Immature natural killer cell (primary cell): ENCODE data around the gene TBR1. TPM values are rescaled to one million over a fixed set of nuclear protein-coding genes. Genes with fewer than 3 reads are reported as not detected.

Source experiments
- DNase-seq, 3 donors: peaks; one replicate each; pipeline ENCODE4 v3.0.0; 2022; ENCODE audit warnings: mixed read lengths in 1 of 3
- H3K27ac Mint-ChIP-seq, 6 donors: one replicate each; pipeline ENCODE4 v1.8.0; 2020; ENCODE audit warnings: mixed read lengths in 6 of 6, mild to moderate bottlenecking in 5 of 6, inconsistent platforms in 4 of 6, moderate library complexity in 3 of 6
- H3K27me3 Mint-ChIP-seq, 3 donors: one replicate each; pipeline ENCODE4 v1.8.0; 2020 to 2021; ENCODE audit warnings: low read depth in 3 of 3, mild to moderate bottlenecking in 3 of 3, mixed read lengths in 3 of 3, moderate library complexity in 3 of 3, inconsistent platforms in 1 of 3
- H3K36me3 Mint-ChIP-seq, 3 donors: one replicate each; pipeline ENCODE4 v1.8.0; 2020; ENCODE audit warnings: mixed read lengths in 3 of 3, inconsistent platforms in 2 of 3, mild to moderate bottlenecking in 2 of 3
- H3K4me1 Mint-ChIP-seq, 2 donors: one replicate each; pipeline ENCODE4 v1.8.0; 2020; ENCODE audit warnings: inconsistent platforms in 2 of 2, mild to moderate bottlenecking in 2 of 2, mixed read lengths in 2 of 2, moderate library complexity in 1 of 2
- H3K4me3 Mint-ChIP-seq, 5 donors: one replicate each; pipeline ENCODE4 v1.8.0; 2020; ENCODE audit warnings: mild to moderate bottlenecking in 5 of 5, mixed read lengths in 5 of 5, inconsistent platforms in 3 of 5, moderate library complexity in 3 of 5
- H3K9me3 Mint-ChIP-seq, 6 donors: one replicate each; pipeline ENCODE4 v1.8.0; 2020; ENCODE audit warnings: mild to moderate bottlenecking in 6 of 6, mixed read lengths in 6 of 6, inconsistent platforms in 4 of 6, moderate library complexity in 3 of 6
- polyA plus RNA-seq, 3 donors: library from polyadenylated mRNA; unstranded; fragments of 300-500 nt; fragmentation: Illumina TruSeq; gene quantifications; one replicate each; pipeline ENCODE4 v1.2.3, GENCODE V29; 2021

TBR1 gene
- polyA plus RNA-seq, 3 donors from 2014 or later: not detected

DNA sequence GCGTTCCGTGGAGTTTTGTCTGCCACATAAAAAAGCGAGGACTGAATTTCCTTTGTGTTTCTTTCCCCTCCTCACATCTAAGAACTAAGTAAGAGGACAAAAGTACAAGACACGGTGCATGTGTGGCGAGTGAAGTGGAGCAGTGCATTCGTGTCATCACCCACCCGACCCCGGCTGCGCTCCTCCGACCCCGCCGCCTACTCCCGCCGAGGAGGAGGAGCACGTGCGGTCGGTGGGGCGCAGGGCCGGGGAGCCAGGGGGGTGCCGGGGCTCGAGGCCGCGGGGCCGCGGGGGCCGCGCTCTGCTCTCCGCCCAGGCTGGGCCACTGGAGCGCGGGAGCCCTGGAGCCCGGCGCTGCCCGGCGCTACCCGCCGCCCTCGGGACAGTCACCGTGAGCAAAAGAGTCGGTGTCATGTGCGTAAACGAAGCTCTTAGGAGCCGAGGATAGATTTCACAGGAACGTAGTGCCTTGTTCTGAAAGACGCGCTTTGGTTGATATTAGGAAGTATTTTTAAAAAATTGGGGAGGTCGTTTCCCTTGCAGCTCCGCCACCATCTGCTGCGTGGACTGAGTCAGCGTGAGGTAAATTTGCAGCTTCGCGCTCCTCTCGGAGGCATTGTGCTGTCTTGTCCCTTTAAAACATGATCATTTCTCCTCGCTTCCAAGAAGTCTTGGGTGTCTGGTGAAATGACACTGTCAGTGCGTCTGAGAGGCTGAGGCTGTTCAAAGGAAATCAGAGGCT lies 11.0 kb downstream of the TBR1 start:
- DNase-seq: no peak
- no peak overlapping the region for H3K27ac Mint-ChIP-seq
- H3K9me3 Mint-ChIP-seq: peaks cover 0 to 8% (median 2%) of the 10 kb centered on the region in 6 donors
- H3K4me3 Mint-ChIP-seq: peak overlapping the region; percentile 41 to 70 (median 60)
- peaks cover 0 to 6% (median 0%) of the 10 kb centered on the region in 3 donors for H3K36me3 Mint-ChIP-seq
- peaks cover 16 to 40% of the 10 kb centered on the region in 2 donors for H3K4me1 Mint-ChIP-seq
- peaks cover 27 to 56% (median 45%) of the 10 kb centered on the region in 3 donors for H3K27me3 Mint-ChIP-seq

DNA sequence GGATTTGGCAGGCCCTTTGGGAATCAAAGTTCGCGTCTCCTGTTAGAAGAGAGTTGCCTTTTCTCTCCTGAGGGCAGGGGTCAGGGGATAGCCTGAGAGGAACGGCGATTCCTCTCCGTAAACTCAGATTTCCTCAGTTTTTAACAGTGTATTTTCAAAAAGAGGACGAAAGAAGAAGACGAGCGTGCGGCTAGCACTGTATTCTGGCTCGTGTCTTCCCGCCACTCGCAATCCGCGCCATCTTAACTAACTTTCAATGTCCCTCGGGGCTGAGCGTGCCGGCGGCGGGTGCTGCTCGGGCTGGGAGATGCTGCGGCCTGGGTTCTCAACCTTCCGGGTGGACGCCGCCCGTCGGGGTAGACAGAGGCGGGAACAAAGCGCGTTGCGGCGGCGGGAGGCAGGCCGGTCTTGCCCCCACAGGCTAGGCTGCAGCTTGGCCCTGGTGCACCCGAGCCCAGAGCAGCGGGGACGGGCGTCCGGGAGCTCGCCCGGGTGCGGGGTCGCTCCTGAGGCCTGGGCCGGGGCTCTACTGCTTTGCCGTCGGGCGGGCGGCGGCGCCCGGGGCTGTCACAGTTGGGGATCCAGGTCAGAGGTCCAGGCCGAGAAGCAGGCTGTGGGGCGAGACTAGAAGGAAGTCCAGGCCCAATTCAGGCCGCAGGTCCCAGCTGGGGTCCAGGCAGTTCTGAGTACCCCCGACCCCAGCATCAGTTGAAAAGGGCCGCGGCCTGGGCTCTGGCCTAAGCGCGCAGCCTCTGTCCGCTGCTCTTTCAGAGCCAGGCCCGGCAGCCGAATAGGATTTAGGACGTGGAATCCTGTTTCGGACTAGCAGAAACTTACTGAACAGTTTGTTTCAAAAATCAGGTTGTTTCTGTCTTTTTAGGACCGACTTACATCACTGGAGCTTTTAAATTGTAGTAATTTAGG lies 11.8 kb downstream of the TBR1 start:
- peaks cover 25 to 52% (median 40%) of the 10 kb centered on the region in 3 donors for H3K27me3 Mint-ChIP-seq
- H3K9me3 Mint-ChIP-seq: peaks cover 0 to 8% (median 2%) of the 10 kb centered on the region in 6 donors

DNA sequence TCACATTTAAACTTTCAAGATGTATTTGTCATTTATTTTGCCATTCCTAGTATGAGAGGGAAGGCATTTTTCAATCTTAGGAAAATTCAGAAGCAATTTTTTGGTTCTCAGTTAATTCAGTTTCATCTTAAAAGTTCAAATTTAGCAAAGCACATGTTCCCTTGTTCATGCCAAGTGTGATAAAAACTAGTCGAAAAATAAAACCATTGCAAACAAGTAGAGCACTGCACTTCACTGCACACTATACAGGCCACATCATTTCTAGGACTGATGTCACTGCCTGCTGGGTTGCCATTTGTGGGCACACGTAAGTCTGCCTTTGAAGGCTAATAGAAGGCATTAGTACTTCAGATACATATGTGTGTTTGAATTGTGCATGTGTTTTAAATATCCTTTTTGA lies 14.3 kb downstream of the TBR1 start:
- no peak overlapping the region for H3K4me3 Mint-ChIP-seq

More for the DNA sequence above, 11.8 kb downstream of the TBR1 start:
- peaks cover 0 to 6% (median 0%) of the 10 kb centered on the region in 3 donors for H3K36me3 Mint-ChIP-seq
- H3K27ac Mint-ChIP-seq: no peak overlapping the region
- H3K4me1 Mint-ChIP-seq: peaks cover 16 to 35% of the 10 kb centered on the region in 2 donors
- H3K4me3 Mint-ChIP-seq: peak overlapping the region; percentile 41 to 70 (median 58)
- DNase-seq: no peak

DNA sequence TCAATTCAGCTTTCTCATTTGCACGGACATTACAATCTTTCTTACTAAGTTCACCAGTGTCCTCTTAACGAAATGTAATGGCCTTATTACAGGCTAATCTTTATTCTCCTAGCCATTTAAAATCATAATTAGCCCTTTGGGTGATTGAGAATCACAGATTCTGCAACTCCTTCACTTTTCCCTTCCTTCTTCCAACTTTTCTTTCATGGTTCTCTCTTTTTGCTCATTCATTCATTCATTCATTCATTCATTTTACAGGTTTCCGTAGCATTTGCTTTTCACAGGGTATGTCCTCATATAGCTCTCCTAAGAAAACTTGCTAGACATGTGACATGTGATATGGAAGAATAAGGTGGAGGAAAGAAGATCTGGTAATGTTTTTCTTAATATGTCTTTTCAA lies 16.0 kb downstream of the TBR1 start:
- no peak overlapping the region for H3K27ac Mint-ChIP-seq
- DNase-seq: no peak
- peaks cover 13 to 31% (median 31%) of the 10 kb centered on the region in 3 donors for H3K27me3 Mint-ChIP-seq
- peaks cover 0 to 5% (median 0%) of the 10 kb centered on the region in 6 donors for H3K9me3 Mint-ChIP-seq
- H3K36me3 Mint-ChIP-seq: peaks cover 0 to 3% (median 0%) of the 10 kb centered on the region in 3 donors
- H3K4me1 Mint-ChIP-seq: peaks cover 6 to 7% of the 10 kb centered on the region in 2 donors
- H3K4me3 Mint-ChIP-seq: no peak overlapping the region

More for the DNA sequence above, 14.3 kb downstream of the TBR1 start:
- H3K36me3 Mint-ChIP-seq: peaks cover 0 to 6% (median 3%) of the 10 kb centered on the region in 3 donors
- H3K27me3 Mint-ChIP-seq: peaks cover 15 to 43% (median 41%) of the 10 kb centered on the region in 3 donors
- peaks cover 7 to 21% of the 10 kb centered on the region in 2 donors for H3K4me1 Mint-ChIP-seq
- DNase-seq: no peak
- peaks cover 0 to 5% (median 0%) of the 10 kb centered on the region in 6 donors for H3K9me3 Mint-ChIP-seq
- no peak overlapping the region for H3K27ac Mint-ChIP-seq

DNA sequence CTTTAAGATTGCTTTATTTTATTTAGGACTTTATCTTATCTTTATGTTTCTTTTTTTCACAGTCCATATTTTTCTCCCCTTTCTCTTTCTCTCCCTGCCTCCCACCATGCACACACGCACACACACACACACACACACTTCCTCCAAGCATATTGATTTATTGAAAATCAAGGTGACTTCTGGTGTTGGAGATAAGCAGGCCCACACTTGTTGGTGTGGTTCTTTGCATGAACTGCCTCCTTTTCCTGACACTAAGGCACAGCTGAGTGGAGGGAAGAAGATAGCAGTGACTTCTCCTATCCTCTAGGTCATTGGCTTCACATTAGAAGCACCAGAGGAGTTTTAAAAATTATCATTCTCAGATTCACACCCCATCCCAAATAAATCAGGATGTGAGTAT lies 18.0 kb downstream of the TBR1 start:
- peaks cover 0 to 3% (median 0%) of the 10 kb centered on the region in 3 donors for H3K36me3 Mint-ChIP-seq

DNA sequence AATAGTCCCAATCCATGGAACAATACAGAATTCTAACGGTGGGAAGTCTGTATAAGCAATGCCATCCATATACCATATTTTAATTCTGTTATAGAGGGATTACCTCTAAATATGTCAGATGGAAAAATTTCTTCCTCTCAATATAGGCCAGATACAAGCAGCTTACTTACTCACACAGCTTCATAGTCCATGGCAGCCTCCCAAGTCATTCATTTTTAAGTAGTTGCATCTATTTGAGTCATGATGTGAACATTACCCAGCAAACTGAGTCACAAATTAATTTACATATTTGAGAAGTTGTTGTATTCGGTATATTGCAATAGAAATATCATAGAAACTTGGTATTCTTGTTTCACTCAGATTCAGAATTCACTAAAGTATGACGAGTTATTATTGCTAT lies 20.3 kb downstream of the TBR1 start:
- H3K4me3 Mint-ChIP-seq: no peak overlapping the region
- DNase-seq: no peak
- H3K27ac Mint-ChIP-seq: no peak overlapping the region
- H3K9me3 Mint-ChIP-seq: peaks cover 0 to 5% (median 0%) of the 10 kb centered on the region in 6 donors
- no peaks in the 10 kb centered on the region for H3K4me1 Mint-ChIP-seq
- peaks cover 8 to 17% (median 15%) of the 10 kb centered on the region in 3 donors for H3K27me3 Mint-ChIP-seq
- H3K36me3 Mint-ChIP-seq: peaks cover 0 to 3% (median 0%) of the 10 kb centered on the region in 3 donors

More for the DNA sequence above, 18.0 kb downstream of the TBR1 start:
- Mint-ChIP-seq H3K4me3 (no peak overlapping the region), H3K4me1 (no peaks in the 10 kb centered on the region), H3K9me3 (peaks cover 0 to 5% (median 0%) of the 10 kb centered on the region in 6 donors), H3K27me3 (peaks cover 5 to 27% (median 19%) of the 10 kb centered on the region in 3 donors), H3K27ac (no peak overlapping the region)
- DNase-seq: no peak

DNA sequence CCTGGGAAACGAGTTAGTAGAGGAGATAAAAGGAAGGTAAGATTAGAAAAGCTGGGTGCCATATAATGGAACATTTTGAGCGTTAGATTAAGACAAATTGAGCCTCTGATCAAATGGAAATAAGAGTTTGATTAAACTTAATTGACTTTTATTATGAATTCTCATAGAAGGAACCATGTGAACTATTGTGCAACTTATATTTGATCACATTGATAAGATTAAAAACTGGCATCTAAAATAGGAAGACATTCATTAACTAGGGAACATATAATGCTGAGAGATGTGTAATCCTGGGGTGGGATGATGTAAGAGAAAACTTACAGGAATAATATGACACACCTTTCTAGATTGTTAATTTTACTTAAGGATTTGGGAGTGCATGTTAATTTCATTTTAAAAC lies 22.5 kb downstream of the TBR1 start:
- H3K36me3 Mint-ChIP-seq: peaks cover 0 to 3% (median 0%) of the 10 kb centered on the region in 3 donors
- no peaks in the 10 kb centered on the region for H3K4me1 Mint-ChIP-seq
- no peak overlapping the region for H3K4me3 Mint-ChIP-seq
- no peak overlapping the region for H3K27ac Mint-ChIP-seq
- peaks cover 0 to 3% (median 0%) of the 10 kb centered on the region in 6 donors for H3K9me3 Mint-ChIP-seq
- peaks cover 8 to 13% (median 8%) of the 10 kb centered on the region in 3 donors for H3K27me3 Mint-ChIP-seq
- no peak for DNase-seq

DNA sequence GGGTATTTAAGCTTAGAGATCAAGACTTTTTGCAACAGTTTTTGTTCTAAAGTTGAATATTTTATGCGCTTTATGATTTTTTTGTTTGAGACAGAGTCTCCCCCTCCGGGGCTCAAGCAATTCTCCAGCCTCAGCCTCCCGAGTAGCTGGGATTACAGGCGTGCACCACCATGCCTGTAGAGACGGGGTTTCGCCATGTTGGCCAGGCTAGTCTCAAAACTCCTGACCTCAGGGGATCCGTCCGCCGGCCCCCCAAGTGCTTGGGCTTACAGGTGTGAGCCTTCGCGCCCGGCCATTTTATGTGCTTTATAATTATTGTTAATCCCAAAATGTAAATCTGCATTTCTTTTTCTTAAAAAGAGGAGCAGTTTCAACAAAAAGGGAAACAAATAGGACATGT lies 29.0 kb downstream of the TBR1 start:
- Mint-ChIP-seq H3K27me3 (peaks cover 0 to under 1% (median 0%) of the 10 kb centered on the region in 3 donors), H3K4me3 (no peak overlapping the region)
- DNase-seq: no peak

DNA sequence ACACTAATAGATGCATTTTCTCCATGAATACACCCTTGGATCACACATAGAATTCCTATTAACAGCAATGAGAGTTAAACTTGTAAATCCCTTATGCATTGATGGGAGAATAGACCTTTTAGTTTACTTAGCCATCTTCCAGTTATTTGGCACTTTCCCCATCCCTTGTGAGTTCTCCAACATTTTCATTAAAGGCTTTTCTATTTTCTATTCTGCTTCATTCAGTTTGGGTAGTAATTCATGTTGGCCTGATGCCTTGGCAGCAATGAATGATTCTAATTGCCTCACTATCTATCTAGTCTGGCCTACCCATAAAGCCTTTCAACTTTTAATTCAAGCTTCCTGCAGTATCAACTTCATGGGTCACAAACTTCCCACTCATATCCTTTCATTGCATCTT lies 32.3 kb downstream of the TBR1 start:
- Mint-ChIP-seq H3K27me3 (peaks cover 0 to 6% (median 0%) of the 10 kb centered on the region in 3 donors), H3K9me3 (no peaks in the 10 kb centered on the region), H3K27ac (no peak overlapping the region), H3K4me3 (no peak overlapping the region), H3K4me1 (no peaks in the 10 kb centered on the region), H3K36me3 (no peaks in the 10 kb centered on the region)
- no peak for DNase-seq

More for the DNA sequence above, 29.0 kb downstream of the TBR1 start:
- Mint-ChIP-seq H3K27ac (no peak overlapping the region), H3K9me3 (no peaks in the 10 kb centered on the region), H3K36me3 (no peaks in the 10 kb centered on the region), H3K4me1 (no peaks in the 10 kb centered on the region)

DNA sequence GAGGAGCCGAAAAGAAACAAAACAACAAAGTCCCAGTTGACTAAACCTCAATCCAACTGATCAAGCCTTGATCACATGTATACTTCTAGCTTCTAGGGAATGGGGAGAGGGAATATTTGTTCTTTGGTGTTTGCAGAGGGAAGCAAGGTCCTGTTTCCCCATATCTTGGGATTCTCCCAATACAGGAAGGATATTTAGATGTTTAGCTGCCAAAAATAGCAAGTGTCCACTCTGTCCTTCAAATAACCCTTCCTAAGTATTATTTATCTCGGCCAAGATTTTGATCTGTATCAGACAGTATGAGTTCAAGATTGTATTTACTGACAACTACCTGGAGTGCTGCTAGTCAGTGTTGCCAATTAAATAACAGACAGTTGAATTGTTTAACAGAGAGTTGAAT lies 55.5 kb downstream of the TBR1 start:
- Mint-ChIP-seq H3K36me3 (no peaks in the 10 kb centered on the region), H3K4me3 (no peak overlapping the region), H3K4me1 (no peaks in the 10 kb centered on the region), H3K27ac (no peak overlapping the region), H3K9me3 (peaks cover 0 to 5% (median 0%) of the 10 kb centered on the region in 6 donors), H3K27me3 (peaks cover 2 to 6% (median 2%) of the 10 kb centered on the region in 3 donors)
- DNase-seq: no peak

DNA sequence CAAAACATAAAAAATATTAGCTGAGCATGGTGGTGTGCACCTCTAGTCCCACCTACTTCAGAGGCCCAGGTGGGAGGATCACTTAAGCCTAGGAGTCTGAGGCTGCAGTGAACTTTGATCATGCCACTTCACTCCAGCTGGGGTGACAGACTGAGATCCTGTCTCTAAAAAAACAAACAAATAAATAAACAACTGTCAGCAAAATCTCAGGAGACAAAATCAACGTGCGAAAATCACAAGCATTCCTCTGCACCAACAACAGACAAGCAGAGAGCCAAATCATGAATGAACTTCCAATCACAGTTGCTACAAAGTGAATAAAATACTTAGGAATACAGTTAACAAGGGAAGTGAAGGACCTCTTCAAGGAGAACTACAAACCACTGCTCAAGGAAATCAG lies 58.8 kb downstream of the TBR1 start:
- H3K27me3 Mint-ChIP-seq: peaks cover 0 to 6% (median 2%) of the 10 kb centered on the region in 3 donors
- no peak overlapping the region for H3K27ac Mint-ChIP-seq
- H3K9me3 Mint-ChIP-seq: peaks cover 0 to 14% (median 2%) of the 10 kb centered on the region in 6 donors
- DNase-seq: no peak
- H3K36me3 Mint-ChIP-seq: no peaks in the 10 kb centered on the region
- no peak overlapping the region for H3K4me3 Mint-ChIP-seq
- H3K4me1 Mint-ChIP-seq: no peaks in the 10 kb centered on the region
